NCI-H2196 treated with DMSO at 0.1 percent for 48 hours (cell line): ENCODE results near the gene ADCY7.

Experiments
- DNase-seq: peaks from one replicate; lab custom pipeline; 2025; ENCODE audit not compliant: unreplicated experiment; lab: John Stamatoyannopoulos, UW

Gene ADCY7

DNA sequence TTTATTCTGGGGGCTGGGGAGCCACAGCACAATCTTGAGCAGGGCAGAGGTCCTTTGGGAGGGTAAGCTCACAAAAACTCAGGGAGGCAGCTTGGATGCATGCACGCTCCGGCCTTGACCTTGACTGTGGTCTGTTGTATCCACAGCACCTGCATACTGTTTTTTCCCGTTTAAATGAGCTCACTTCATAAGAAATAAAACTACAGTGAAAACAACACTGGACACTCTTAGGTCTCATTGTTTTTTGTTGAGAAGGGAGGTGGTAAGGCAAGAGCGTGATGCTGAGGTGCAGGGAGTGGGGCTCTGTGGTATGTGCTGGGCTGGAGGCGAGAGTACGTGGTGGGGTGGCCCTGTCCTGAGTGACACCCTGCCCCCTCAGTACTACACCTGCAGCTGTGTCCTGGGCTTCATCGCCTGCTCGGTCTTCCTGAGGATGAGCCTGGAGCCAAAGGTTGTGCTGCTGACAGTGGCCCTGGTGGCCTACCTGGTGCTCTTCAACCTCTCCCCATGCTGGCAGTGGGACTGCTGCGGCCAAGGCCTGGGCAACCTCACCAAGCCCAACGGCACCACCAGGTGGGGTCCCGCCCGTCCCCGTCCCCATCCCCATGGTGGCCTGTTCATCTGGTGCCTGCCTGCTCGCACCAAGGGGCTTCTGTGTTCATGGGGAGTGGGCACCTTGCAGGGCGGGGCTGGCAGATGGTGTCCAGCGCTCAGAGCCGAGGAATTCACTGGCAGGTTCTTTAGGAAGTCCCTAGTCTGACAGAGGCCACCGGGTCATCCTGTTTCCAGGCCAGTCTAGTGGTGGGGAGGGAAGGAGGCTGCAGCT is 44.2 kb downstream of the ADCY7 start:
- DNase-seq = no peak

GRCh38 chr16:50311134-50311528 is 44.8 kb downstream of the ADCY7 start:
- DNase-seq = no peak

DNA sequence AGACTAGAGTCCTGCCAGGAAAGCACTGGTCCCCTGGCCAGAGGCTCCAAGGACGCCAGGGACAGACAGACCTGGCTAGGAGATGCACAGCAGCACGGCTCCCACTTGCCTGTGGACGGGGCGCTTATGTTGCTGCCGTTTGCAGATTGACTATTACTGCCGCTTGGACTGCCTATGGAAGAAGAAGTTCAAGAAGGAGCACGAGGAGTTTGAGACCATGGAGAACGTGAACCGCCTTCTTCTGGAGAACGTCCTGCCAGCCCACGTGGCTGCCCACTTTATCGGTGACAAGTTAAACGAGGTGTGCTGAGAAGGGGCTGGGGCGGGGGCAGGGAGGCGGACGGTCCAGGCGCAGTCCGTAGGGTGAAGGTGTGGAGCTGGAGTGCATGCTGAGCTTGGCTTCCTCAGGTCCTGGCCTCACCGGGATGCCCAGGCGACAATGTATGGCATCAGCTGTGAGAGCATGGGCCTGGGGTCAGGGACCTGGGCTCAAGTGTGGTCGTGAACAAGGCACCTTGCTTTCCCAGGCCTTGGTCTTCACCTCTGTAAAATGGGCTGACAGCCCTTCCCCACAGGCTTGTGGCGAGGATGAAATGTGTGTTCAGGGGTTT is 45.6 kb downstream of the ADCY7 start:
- no peak for DNase-seq

DNA sequence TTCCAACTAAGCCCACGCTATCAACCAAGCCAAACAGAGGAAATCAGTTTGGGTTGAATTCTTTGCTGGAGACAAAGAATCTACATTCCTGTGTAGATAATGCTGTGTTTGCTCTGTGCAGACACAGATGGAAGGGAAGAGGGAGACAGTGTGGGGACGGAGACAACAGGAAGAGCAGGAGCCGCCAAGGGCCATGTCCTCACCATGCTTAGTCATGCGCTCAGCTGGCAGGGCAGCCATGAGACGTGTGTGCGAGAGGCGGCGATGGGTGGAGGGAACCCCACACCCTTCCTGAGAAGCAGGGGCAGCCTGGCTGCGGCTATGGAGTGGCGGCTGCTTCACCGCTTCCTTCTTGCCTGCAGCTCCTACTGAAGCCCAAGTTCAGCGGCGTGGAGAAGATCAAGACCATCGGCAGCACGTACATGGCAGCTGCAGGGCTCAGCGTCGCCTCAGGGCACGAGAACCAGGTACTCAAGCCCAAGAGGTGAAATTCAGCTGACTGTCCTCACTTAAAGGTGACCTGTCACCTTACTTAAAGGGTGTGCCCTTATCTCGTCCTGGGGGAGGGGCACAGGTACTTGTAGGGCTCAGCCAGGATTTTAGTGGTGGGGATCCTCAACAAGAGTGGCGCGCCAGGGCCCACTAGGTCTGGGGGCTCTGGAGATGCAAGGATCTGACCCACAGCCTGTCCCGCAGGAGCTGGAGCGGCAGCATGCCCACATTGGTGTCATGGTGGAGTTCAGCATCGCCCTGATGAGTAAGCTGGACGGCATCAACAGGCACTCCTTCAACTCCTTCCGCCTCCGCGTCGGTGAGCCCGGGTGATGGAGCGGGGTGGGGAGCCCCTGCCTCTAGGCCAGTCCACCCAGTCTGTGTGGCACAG is 47.5 kb downstream of the ADCY7 start:
- DNase-seq = no peak

DNA sequence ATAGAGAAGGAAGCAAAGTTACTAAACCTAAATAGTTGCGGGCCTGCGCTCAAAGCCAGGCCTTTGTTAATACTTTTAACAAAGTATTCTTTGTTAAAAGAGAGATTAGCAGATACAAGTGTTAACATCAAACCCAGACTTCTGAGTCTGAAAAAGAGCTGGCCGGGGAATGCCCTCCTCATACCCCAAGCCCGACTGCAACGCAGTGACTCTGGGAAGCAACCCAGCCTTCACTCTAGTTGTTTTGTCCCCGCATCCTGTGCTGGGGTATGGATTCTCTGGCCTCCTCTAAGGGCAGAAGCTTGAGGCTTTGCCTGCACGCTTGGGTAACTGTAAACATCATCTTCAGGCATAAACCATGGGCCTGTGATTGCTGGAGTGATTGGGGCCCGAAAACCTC is 48.3 kb downstream of the ADCY7 start:
- DNase-seq = no peak

GRCh38 chr16:50315346-50315997 is 49.1 kb downstream of the ADCY7 start:
- no peak for DNase-seq

DNA sequence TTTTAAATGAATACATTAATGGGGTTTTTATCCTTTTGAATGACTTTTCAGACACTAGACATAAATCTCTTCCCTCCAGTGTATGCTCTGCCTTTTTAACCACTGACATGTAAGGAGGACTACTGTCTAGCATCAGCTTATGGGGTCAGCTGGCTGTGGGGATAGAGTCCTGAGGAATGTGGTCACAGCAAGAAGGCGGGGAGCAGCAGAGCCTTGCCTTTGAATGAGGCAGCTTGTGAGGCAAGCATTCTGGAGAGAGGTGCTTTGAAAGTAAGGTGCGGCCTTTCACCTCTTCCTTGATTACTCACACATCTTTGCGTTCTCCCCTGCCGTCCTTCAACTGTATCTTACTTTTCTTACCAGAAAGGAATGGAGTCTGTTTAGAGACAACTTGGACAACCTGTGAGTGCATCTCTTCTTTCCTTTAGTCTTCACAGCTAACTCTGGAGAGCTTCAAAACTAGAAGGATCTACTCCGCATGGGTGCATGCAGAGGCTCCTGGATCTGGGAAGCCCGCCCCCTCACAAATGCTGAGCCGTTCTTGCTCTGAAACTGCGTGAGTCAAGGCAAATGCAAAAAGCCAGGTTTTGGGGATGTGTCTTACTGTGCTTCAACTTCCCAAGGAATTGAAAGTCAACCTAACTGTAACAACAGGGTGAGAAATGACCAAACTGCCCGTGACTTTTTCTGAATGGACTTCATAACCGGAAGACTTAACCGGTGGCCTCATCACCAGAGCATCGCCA is 49.9 kb downstream of the ADCY7 start:
- DNase-seq = no peak

DNA sequence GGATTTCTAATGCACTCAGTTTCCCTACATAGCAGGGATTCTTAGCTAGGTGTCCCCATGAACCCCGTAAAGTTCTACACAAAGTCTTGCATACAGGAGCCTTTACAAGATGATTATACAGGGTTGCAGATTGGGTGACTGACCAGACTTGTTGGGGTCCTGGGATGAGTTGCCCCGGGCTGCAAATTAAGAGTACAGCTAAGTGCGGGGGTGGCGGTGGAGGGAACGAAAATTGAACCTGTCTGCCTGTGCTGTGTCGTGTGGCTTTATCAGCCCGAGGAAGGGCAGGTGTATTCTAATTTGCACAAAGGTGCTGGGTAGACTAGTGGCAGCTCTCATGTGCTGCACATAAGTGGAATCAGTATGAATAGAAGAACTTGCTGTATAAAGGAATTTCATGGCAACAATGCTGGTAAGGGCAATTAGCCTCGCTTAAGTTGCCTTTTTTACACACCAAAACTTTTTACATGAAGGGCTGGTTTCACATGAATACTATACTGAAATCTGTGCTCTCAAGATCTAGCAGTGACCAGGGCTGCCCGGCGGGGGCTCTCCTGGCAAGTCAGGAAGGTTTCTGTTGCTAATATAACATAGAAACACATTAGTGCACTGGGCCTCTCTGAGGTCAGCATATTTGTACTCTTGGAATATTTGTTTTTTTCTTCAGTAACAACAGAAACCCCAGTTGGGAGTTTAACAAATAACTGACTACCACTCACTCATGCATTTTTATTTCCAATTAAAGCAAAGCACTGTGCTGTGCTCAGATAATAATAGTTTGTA is 50.7 kb downstream of the ADCY7 start:
- no peak for DNase-seq

DNA sequence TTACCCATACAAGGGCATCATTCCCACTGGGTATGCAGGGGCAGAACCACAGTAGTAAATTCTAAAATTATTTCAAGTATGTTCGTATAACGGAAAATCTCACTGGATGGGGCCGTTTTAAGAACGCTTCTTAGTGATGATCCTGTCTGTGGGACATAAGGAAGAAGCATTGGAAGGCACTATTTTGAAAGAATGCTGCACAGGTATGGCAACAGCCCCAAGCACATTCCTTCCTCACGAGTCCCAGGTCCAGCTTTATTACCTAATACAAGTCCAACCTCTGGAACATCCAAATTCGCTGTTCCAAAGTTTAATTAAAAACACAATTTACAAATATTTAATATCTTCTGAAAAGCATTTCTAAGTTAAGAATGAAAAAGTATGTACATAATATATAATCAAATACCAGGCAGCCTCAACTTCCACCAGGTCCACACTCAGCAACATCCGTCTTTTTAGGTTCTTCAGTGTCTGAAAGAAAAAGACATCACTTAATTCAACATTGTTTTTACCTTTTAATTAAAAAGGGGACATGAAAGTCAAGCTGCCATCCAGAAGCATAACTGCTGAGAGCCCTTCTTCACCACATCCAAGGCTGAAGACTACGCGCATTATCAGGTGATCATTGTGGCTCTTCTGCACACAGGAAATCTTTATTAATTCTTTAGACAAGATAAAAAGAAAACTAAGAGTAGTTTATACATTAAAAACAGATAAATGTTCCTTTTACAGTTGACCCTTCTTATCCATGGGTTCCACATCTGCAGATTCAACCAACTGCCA is 52.6 kb downstream of the ADCY7 start:
- no peak for DNase-seq

DNA sequence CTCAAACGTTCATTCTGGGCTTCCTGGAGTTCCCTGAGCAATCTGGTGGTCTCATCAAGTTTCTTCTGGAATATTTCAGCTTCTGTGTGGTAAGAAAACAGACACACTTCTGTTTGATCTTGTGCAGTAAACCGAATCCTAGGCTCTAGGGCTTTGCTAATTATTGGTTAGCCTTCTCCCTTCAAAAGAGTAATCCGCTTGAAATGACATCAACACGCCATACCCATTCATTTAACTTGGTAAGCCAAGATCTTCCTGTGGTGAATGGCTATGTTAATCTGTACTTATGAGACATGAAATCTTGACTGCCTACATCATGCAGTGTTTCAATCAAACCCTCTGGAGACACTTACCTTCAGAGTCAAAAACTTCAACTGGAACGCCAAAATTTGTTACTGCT is 54.0 kb downstream of the ADCY7 start:
- no peak for DNase-seq

- DNase-seq = no peak
Measured at GRCh38 chr16:50322333-50322732, 56.0 kb downstream of the ADCY7 start.

- DNase-seq = no peak
Measured at GRCh38 chr16:50323335-50324011, 57.1 kb downstream of the ADCY7 start.

DNA sequence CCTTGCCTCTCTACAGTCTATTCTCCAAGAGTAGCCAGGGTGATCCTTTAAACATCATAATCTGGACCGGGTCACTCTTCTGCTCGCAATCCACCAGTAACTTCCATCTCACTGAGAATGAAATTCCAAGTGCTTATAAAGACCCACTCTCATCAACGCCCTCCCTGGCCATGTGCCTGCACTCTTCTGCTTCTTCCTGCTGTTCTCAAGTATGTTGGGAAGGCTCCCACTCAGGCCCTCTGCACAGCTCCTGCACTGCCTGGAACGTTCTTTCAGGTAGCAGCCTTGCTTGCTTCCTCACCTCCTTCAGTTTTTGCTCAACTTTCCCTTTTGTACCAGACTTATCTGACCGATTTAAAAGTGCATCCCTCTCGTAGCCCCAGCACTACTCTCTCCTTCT is 58.0 kb downstream of the ADCY7 start:
- DNase-seq = no peak

GRCh38 chr16:50326264-50326663 is 59.9 kb downstream of the ADCY7 start:
- no peak for DNase-seq

- DNase-seq = no peak
Measured at GRCh38 chr16:50326835-50327465, 60.6 kb downstream of the ADCY7 start.

DNA sequence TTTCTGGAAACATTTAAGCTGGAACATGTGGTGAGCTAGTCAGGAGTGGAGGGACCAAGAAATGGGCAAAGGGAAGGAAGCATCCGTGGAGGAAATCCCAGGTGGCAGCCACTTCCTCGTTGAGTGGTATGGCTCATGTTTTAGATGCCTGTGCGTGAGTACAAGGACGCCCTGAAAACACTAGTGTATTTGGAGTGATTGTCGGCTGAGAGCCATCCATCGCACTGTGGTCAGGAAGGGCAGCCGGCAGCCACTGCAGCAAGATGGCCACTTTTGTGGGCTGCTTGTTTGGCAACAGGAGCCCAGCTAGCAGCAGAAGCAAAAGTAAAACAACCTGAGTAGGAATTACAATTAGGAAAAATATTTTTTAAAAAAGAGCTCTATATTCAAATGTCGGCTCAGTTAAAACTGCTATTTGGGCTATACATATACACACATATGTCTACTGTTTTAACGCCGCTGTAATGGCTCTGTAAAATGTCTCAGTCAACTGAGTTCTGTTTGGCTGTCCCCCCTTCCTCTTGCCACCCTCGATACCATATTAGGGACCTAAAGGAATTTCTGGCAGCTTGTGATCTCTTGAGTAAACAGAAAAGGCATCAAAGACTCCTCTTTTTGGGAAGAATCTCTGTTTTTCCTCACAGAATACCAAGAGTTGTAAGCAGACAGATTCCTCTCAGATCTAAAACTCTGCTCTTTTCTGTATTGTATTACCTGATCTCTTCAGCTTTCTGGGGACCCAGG is 63.3 kb downstream of the ADCY7 start:
- DNase-seq = no peak

GRCh38 chr16:50331570-50331969 is 65.2 kb downstream of the ADCY7 start:
- no peak for DNase-seq
